Fibroblast of skin of abdomen (primary cell): ENCODE measurements around the gene AXIN1. TPM values are rescaled to one million over a fixed set of nuclear protein-coding genes. Genes with fewer than 3 reads are reported as not detected.
"Not testable (repeated sequence)": the region's sequence is repeated elsewhere in the genome, so short reads cannot be mapped to it uniquely, and the experiment has no call there.

Source experiments
- DNase-seq: peaks from one replicate; pipeline ENCODE4 v3.0.0-alpha.2; 2013
- polyA plus RNA-seq, 2 experiments: library from polyadenylated mRNA; unstranded; fragments of 120-200 nt; gene quantifications; one replicate each; pipeline ENCODE4 v1.2.1, GENCODE V29; 2013; ENCODE audit not compliant: insufficient read length in 2 of 2

Gene AXIN1
- polyA plus RNA-seq (2013, experiment 1 of 2; ENCODE audit: insufficient read length) = 19.3 TPM
- polyA plus RNA-seq (2013, experiment 2 of 2; ENCODE audit: insufficient read length) = 19.6 TPM

DNA sequence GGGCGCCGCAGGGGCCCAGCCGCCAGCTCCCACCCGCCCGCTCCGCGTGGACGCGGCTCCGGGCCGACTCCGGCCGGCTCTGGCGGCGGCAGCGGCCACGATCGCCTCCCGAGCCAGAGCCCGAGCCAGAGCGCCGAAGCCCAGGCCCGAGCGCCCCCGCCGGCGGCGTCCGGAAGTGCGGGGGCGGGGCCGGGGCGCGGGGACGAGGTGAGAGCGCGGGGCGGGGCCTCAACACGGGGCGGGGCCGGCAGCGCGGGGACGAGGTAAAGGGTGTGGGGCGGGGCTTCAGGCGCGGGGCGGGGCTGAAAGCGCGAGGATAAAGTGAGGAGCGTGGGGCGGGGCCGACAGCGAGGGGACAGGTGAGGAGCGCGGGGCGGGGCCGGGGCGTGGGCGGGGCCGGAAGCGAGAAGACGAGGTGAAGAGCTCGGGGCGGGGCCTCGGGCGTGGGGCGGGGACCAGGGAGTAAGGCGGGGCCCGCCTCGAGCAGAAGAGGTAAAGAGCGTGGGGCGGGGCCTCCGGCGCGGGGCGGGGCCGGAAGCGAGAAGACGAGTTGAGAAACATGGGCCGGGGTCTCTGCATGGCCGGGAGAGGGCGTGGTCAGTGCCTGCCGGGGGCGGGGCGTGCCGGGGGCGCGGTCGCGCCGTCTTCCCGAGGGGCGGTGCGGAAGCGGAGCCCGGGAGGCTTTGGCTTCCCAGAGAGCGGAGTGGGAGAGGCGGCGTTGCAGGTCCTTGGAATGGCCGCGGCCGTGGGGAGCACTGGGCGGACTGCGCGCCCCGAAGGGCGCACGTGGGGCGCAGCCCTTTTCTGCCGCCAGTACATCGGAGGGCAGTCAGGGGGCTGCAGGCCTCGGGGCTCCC lies at the start of gene AXIN1:
Gene AXIN1 (minus strand): TSS at position 177 of the 857 bp plus-strand sequence. CDS start 5,698 bp downstream, outside the sequence.
- DNase-seq = peak; percentile 92

DNA sequence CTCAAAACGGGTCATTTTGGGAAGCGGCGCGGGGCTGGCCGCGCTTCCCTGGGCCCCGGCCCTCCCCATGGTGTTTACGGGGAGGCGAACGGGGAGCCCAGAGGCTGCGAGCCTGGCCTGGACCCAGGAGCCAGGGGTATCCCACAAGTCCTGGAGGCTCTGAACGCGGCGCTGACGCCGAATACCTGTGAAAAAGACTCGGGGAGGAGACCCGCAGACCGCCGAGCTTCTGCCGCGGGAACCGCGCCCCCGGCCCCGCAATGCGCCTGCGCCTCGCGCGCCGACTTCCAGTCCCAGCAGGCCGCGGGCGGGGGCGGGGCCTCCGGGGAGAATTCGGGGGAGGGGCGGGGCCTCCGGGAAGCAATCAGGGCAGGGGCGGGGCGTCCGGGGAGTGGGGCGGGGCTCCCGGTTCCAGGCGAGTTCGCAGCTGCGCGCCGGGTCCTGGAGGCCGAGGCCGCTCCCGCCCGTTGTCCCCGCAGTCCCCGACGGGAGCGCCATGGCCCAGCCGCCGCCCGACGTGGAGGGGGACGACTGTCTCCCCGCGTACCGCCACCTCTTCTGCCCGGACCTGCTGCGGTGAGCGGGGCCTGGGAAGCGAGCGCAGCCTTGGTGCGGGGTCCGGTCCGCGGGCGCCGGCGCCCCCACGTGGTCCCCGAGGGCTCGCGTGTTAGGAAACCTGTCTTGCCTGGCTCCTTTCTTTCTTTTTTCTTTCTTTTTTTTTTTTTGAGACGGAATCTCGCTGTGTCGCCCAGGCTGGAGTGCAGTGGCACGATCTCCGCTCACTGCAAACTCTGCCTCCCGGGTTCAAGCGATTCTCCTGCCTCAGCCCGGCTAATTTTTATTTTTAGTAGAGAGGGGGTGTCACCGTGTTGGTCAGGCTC lies 49.2 kb upstream of the AXIN1 start, which contains the start of gene DECR2:
Gene DECR2 (plus strand): TSS at position 418 of the 881 bp plus-strand sequence. CDS start 79 bp downstream, at position 497.
- peak; percentile 89 for DNase-seq

GRCh38 chr16:400061-400591 lies 47.6 kb upstream of the AXIN1 start:
- DNase-seq = no peak

- no peak for DNase-seq
Measured at GRCh38 chr16:399340-400019, 47.0 kb upstream of the AXIN1 start.

GRCh38 chr16:398561-399339 lies 46.2 kb upstream of the AXIN1 start:
- no peak for DNase-seq

DNA sequence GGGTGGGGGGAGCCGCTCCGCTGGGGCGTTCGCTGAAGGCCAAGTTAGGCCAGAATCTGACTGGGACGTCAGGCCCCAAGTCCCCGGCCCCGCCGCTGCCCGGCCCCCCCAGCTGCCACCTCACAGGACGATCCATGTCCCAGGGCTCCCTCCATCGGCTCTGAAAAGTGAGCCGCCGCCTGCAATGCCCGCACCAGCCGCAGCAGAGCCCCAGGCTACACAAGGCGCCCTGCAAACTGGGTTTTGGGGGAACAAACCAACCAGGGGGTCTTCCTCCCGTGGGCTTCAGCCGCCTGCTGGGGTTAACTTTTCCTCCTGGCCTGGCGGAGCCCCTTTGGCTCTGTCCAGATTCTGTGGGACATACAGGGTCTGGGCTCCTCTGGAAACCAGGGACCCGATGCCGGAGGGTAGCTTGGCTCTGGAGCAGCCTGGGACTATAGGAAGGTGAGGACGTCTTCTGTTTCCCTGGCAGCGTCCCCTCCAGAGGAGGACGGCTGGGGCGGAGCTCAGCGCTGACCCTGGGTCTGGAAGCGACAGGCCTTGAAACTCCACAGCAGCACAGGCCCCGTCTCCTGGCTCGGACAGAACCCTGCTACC lies 45.3 kb upstream of the AXIN1 start:
- peak; percentile 81 for DNase-seq

DNA sequence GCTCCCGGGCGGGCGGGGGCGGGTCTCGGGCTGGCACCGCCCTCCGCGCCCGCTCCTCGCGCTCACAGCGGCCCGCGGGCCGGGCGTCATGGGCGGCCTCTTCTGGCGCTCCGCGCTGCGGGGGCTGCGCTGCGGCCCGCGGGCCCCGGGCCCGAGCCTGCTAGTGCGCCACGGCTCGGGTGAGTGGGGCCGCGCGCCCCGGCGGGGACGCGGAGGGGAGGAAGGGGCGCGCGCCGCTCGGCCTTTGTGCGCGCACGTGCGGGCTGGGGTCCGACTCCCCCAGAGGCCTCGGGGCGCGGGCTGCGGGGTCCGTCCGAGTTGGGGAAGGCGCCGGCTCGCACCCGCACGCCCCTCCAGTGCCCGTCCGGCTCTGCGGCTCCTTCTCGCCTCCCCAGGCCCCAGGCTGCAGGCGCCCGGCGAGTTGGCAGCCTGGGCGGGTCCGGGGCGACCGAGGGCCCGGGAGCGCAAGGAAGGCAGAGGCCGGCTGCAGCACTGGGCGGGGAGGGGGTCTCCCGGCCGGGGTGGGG lies 44.7 kb upstream of the AXIN1 start, which contains the start of gene NME4:
Gene NME4 (plus strand): TSS at position 65 of the 527 bp plus-strand sequence. CDS start 24 bp downstream, at position 89.
- peak; percentile 40 for DNase-seq

- peak; percentile 63 for DNase-seq
Measured at GRCh38 chr16:396605-397004, 44.1 kb upstream of the AXIN1 start.

DNA sequence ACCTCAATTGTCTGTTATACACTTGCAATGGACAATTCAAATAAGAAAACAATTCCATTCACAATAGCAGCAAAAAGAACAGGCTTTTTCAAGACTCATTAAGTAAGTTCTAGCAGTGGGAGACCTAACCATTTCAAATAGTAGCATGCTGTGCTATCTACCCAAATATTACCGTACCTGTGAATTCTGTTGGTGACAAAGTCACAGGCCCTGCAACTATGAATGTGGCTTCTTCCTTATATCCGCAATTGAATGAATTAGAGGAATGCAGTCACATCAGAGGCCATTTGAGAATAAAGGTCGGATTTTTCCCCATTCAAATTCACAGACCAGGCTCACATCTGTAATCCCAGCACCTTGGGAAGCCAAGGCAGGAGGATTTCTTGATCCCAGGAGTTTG lies 43.7 kb upstream of the AXIN1 start:
- DNase-seq = no peak

- DNase-seq = no peak
Measured at GRCh38 chr16:392450-393030, 40.0 kb upstream of the AXIN1 start.

DNA sequence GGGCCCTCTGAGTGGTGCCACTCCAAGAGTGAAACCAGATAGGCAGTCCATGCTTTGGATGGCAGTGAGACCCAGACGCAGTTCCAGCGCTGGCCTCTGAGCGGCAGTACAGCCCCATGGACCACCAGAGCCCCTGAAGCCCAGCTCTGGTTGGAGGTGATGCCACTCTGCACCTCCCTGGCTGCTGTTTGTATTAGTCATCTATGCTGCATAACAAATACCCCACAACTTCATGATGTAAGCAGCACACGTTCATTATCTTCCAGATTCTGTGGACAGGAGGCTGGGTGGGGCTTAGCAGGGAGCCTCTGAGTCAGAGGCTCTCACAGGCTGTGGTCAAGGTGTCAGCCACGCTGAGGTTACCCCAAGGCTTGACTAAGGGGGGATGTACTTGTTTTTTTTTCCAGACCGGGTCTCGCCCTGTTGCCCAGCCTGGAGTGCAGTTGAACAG lies 39.4 kb upstream of the AXIN1 start:
- peak; percentile 59 for DNase-seq

DNA sequence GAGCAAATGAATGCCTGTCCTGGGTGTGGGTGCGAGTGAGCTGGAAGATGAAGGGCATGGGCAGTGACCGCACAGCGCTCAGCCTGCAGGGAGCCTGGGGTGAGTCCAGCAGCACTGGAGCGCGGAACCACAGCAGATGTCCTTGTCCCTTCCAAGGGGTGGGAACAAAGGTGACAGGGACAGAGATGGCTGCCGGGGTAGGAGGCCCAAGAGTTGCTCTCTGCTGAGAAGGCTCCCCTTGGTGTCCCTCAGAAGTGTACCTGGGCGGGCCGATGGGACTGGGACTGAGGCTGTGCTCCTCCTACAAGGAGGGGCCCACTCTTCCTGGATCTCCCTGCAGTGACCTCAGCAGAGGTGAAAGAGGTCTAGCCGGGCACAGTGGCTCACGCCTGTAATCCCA lies 36.8 kb upstream of the AXIN1 start:
- DNase-seq = no peak

- not testable (repeated sequence) for DNase-seq
Measured at GRCh38 chr16:387761-388666, 35.5 kb upstream of the AXIN1 start.

- DNase-seq = no peak
Measured at GRCh38 chr16:386641-387156, 34.2 kb upstream of the AXIN1 start.

GRCh38 chr16:383326-384051 lies 31.0 kb upstream of the AXIN1 start:
- no peak for DNase-seq

DNA sequence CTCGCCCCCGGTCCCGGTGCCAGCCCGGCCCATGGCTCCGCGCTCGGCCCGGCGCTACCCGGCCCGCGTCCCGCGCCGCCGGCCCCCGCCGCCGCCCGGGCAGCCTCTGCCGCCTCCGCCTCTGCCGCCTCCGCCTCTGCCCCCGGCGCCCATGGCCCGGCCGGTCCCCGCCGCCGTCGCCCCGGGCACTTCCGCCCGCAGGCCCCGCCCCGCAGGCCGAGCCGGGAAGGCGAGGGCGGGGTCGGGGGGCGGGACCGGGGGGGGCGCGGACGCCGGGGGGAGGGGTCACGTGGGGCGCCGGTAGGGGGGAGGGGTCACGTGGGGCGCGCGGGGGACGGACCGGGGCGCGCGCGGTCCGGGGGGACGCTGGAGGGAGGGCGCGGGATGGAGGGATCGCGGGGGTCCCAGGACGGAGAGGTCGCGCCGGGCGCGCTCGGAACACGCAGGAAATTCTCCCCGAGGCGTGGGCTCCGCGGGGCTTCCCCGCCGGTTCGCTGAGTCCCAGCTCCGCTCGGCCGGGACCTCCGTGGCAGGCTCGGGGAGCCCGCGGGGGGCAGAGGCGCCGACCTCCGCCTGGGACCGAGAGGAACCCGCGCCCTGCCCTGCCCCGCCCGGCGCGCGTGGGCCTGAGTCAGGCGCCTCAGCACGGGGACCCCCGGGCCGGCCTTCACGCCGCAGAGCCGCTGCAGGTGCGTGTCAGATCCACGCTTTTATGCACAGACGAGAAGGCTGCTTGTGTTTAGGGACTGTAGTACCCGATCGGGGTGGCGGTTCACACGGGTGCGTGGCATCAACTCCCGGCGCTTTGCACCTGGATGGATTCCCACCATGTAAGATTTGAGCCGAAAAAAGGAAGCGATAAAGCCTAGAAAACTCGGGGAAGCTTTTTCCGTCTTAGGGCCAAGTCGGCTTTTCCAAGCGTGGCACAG lies 29.5 kb upstream of the AXIN1 start, which contains the start of gene PGAP6:
Gene PGAP6 (minus strand): TSS at position 190 of the 929 bp plus-strand sequence. CDS start 157 bp downstream, at position 33.
- peak; percentile 63 for DNase-seq
